ENCODE data around the gene EXT2. TPM values are rescaled to one million over a fixed set of nuclear protein-coding genes. Genes with fewer than 3 reads are reported as not detected.

EXT2 gene
- total and polyA plus RNA-seq, 2 donors (not counting 1 experiment from before 2014, with no cell fraction given), result 114 to 177 TPM

DNA sequence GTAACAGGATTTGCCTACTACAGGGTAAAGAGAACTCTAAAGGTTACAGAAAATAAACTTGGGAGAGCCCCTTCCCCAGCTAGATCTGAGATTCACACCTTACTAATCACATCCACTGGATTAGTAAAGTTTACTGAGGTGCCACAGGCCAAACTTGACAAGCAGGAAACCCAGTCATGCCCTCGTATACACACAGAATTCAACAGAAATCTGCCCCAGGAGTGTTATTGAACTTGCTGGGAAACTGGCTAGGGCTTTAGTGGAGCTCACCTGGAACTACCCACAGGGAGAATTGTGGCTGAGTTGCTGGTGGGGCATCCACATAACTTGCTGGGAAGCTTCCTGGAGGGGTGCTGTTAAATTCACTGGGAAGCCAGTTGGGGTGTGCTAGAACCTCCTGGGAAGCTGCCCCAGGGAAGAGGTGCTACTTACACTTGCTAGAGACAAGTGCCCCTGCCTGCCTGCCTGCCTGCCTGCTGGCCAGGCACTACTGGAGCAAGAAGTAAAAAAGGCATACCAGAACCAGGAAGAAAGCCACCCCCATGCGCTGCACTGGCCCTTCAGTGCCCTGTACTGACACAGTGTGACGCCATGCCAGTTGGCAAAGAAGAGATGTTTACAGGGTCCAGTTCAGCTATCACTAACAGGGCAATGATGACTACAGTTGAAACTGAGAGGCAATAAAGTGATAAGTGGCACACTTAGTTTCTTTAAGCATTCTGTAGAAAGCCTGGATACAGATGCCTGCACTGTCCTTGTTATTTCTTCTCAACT, 108.0 kb downstream of the EXT2 start:
- H4K20me1 ChIP-seq (ENCODE audit: control insufficient read depth, extremely low read depth, insufficient read depth, low read length), result no peaks in the 10 kb centered on the region
- no peaks in the 10 kb centered on the region for H3K27me3 ChIP-seq (ENCODE audit: control insufficient read depth, insufficient read depth, low read length)
- H3K27ac ChIP-seq (ENCODE audit: insufficient read depth, low read length), result no peak overlapping the region
- no peak overlapping the region for H3K9ac ChIP-seq (ENCODE audit: insufficient read depth, low read length)
- no peak for TF ChIP-seq EZH2 (IDR thresholded peaks at IDR 0.05; ENCODE audit: low read length, missing control alignments)
- TF ChIP-seq, protein P1, sequence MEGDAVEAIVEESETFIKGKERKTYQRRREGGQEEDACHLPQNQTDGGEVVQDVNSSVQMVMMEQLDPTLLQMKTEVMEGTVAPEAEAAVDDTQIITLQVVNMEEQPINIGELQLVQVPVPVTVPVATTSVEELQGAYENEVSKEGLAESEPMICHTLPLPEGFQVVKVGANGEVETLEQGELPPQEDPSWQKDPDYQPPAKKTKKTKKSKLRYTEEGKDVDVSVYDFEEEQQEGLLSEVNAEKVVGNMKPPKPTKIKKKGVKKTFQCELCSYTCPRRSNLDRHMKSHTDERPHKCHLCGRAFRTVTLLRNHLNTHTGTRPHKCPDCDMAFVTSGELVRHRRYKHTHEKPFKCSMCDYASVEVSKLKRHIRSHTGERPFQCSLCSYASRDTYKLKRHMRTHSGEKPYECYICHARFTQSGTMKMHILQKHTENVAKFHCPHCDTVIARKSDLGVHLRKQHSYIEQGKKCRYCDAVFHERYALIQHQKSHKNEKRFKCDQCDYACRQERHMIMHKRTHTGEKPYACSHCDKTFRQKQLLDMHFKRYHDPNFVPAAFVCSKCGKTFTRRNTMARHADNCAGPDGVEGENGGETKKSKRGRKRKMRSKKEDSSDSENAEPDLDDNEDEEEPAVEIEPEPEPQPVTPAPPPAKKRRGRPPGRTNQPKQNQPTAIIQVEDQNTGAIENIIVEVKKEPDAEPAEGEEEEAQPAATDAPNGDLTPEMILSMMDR (conservative IDR thresholded peaks at IDR 0.05 in 1 of 2, IDR thresholded peaks at IDR 0.05 in 1 of 2; ENCODE audit: low read depth in 1 of 2, low read length in 2 of 2), result no peak
- H3K4me3 ChIP-seq (replicated peaks in 1 of 4; ENCODE audit: control extremely low read depth in 1 of 4, insufficient read depth in 1 of 4, low read depth in 3 of 4, low read length in 4 of 4), result no peak overlapping the region
- H3K4me2 ChIP-seq (ENCODE audit: extremely low read depth, insufficient read depth, low read length), result no peak overlapping the region
- H3K9me3 ChIP-seq (ENCODE audit: control insufficient read depth, insufficient read depth, low read depth, low read length), result no peaks in the 10 kb centered on the region
- no peaks in the 10 kb centered on the region for H3K4me1 ChIP-seq (ENCODE audit: control insufficient read depth, extremely low read depth, insufficient read depth, low read length)
- H3K36me3 ChIP-seq (ENCODE audit: control insufficient read depth, insufficient read depth, low read length), result no peaks in the 10 kb centered on the region
- DNase-seq (ENCODE audit: low read depth in 2 of 2), result no peak
- no peak overlapping the region for H2AFZ ChIP-seq (ENCODE audit: low read length)
- H3K79me2 ChIP-seq (ENCODE audit: control insufficient read depth, insufficient read depth, low read length), result no peaks in the 10 kb centered on the region

DNA sequence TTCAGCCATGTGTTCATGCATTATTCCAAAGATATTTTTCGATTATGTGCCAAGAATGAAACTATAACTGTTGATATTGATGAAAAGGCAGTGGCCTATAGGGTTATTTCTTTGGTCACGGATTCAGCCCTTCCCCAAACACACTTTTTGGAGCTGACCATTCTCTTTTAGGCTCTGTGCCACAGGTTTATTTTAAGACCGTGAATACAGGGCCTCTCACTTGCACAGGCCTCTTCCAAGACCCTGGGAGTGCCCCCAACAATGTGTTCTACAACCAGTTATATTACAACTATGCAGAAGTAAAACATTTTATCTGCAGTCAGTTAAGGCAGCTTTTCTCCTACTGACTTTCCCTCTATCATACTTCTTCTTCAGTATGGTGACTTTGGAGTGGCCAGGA, 109.9 kb downstream of the EXT2 start:
- H3K4me1 ChIP-seq (ENCODE audit: control insufficient read depth, extremely low read depth, insufficient read depth, low read length), result no peaks in the 10 kb centered on the region
- H3K36me3 ChIP-seq (ENCODE audit: control insufficient read depth, insufficient read depth, low read length), result no peaks in the 10 kb centered on the region
- DNase-seq (ENCODE audit: low read depth in 2 of 2), result no peak
- H3K9me3 ChIP-seq (ENCODE audit: control insufficient read depth, insufficient read depth, low read depth, low read length), result no peaks in the 10 kb centered on the region
- H3K4me2 ChIP-seq (ENCODE audit: extremely low read depth, insufficient read depth, low read length), result no peak overlapping the region
- H4K20me1 ChIP-seq (ENCODE audit: control insufficient read depth, extremely low read depth, insufficient read depth, low read length), result no peaks in the 10 kb centered on the region
- no peaks in the 10 kb centered on the region for H3K79me2 ChIP-seq (ENCODE audit: control insufficient read depth, insufficient read depth, low read length)
- H3K27me3 ChIP-seq (ENCODE audit: control insufficient read depth, insufficient read depth, low read length), result no peaks in the 10 kb centered on the region
- H2AFZ ChIP-seq (ENCODE audit: low read length), result no peak overlapping the region
- H3K27ac ChIP-seq (ENCODE audit: insufficient read depth, low read length), result no peak overlapping the region
- H3K9ac ChIP-seq (ENCODE audit: insufficient read depth, low read length), result no peak overlapping the region
- no peak overlapping the region for H3K4me3 ChIP-seq (replicated peaks in 1 of 4; ENCODE audit: control extremely low read depth in 1 of 4, insufficient read depth in 1 of 4, low read depth in 3 of 4, low read length in 4 of 4)
- TF ChIP-seq, protein P1 (conservative IDR thresholded peaks at IDR 0.05 in 1 of 2, IDR thresholded peaks at IDR 0.05 in 1 of 2; ENCODE audit: low read depth in 1 of 2, low read length in 2 of 2), result no peak
- no peak for TF ChIP-seq EZH2 (IDR thresholded peaks at IDR 0.05; ENCODE audit: low read length, missing control alignments)

DNA sequence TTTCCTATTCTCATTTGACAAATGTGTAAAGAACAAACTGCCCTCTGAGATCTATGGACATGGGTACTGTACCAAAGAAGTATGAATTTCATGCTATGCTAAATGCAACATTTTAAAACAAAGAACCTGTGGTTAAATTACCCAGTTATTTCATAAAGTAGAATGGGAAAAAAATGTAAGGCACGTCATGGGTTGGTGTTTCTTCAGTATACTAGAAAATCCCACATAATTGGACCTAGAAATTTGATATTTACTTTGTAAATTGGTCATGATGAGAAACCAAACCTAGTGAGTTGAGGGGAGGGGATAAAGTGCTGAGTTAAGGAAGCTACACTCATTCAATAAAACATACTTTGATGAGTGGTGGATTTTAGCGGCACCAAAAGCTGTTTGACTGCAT, 110.4 kb downstream of the EXT2 start:
- Histone ChIP-seq H3K4me3 (replicated peaks in 1 of 4; ENCODE audit: control extremely low read depth in 1 of 4, insufficient read depth in 1 of 4, low read depth in 3 of 4, low read length in 4 of 4) (no peak overlapping the region), H4K20me1 (ENCODE audit: control insufficient read depth, extremely low read depth, insufficient read depth, low read length) (no peaks in the 10 kb centered on the region), H3K4me2 (ENCODE audit: extremely low read depth, insufficient read depth, low read length) (no peak overlapping the region), H3K79me2 (ENCODE audit: control insufficient read depth, insufficient read depth, low read length) (no peaks in the 10 kb centered on the region), H3K27me3 (ENCODE audit: control insufficient read depth, insufficient read depth, low read length) (no peaks in the 10 kb centered on the region), H3K27ac (ENCODE audit: insufficient read depth, low read length) (no peak overlapping the region), H2AFZ (ENCODE audit: low read length) (no peak overlapping the region), H3K9ac (ENCODE audit: insufficient read depth, low read length) (no peak overlapping the region), H3K36me3 (ENCODE audit: control insufficient read depth, insufficient read depth, low read length) (no peaks in the 10 kb centered on the region), H3K9me3 (ENCODE audit: control insufficient read depth, insufficient read depth, low read depth, low read length) (no peaks in the 10 kb centered on the region), H3K4me1 (ENCODE audit: control insufficient read depth, extremely low read depth, insufficient read depth, low read length) (no peaks in the 10 kb centered on the region)
- TF ChIP-seq, protein P1 (conservative IDR thresholded peaks at IDR 0.05 in 1 of 2, IDR thresholded peaks at IDR 0.05 in 1 of 2; ENCODE audit: low read depth in 1 of 2, low read length in 2 of 2), result no peak
- no peak for TF ChIP-seq EZH2 (IDR thresholded peaks at IDR 0.05; ENCODE audit: low read length, missing control alignments)
- DNase-seq (ENCODE audit: low read depth in 2 of 2), result no peak
